ENCODE measurements around the gene ELOVL6.
"Not testable (repeated sequence)": the region's sequence is repeated elsewhere in the genome, so short reads cannot be mapped to it uniquely, and the experiment has no call there.

The ELOVL6 gene

DNA sequence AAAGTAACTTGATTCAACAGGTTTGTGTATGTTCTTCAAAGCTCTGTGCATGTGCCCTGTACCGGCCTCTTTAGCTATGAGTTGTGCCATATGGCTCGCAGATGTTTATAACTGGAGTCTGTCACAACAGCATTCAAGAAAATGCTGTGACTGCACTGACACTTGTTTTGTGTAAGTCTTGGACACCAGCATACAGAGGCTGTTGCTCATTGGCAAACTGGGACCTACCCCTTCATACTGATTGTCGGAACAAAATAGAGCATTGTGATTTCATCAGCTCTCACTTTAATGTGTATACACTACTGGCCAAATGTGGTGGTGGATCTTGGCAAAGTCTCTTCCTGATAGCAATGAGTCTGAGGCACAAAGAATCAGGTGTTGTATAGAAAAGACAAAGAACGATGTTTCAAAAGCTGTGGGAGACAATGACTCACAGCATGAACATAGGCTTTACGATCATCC lies 151.8 kb downstream of the ELOVL6 start:
- no peak overlapping the region for H3K4me3 ChIP-seq (ENCODE audit: control insufficient read depth, low read depth, low read length)
- TF ChIP-seq, protein P1, sequence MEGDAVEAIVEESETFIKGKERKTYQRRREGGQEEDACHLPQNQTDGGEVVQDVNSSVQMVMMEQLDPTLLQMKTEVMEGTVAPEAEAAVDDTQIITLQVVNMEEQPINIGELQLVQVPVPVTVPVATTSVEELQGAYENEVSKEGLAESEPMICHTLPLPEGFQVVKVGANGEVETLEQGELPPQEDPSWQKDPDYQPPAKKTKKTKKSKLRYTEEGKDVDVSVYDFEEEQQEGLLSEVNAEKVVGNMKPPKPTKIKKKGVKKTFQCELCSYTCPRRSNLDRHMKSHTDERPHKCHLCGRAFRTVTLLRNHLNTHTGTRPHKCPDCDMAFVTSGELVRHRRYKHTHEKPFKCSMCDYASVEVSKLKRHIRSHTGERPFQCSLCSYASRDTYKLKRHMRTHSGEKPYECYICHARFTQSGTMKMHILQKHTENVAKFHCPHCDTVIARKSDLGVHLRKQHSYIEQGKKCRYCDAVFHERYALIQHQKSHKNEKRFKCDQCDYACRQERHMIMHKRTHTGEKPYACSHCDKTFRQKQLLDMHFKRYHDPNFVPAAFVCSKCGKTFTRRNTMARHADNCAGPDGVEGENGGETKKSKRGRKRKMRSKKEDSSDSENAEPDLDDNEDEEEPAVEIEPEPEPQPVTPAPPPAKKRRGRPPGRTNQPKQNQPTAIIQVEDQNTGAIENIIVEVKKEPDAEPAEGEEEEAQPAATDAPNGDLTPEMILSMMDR (conservative IDR thresholded peaks at IDR 0.05; ENCODE audit: control insufficient read depth, insufficient read depth, low read depth, low read length) = no peak
- DNase-seq (ENCODE audit: low read depth) = peak; percentile 40

DNA sequence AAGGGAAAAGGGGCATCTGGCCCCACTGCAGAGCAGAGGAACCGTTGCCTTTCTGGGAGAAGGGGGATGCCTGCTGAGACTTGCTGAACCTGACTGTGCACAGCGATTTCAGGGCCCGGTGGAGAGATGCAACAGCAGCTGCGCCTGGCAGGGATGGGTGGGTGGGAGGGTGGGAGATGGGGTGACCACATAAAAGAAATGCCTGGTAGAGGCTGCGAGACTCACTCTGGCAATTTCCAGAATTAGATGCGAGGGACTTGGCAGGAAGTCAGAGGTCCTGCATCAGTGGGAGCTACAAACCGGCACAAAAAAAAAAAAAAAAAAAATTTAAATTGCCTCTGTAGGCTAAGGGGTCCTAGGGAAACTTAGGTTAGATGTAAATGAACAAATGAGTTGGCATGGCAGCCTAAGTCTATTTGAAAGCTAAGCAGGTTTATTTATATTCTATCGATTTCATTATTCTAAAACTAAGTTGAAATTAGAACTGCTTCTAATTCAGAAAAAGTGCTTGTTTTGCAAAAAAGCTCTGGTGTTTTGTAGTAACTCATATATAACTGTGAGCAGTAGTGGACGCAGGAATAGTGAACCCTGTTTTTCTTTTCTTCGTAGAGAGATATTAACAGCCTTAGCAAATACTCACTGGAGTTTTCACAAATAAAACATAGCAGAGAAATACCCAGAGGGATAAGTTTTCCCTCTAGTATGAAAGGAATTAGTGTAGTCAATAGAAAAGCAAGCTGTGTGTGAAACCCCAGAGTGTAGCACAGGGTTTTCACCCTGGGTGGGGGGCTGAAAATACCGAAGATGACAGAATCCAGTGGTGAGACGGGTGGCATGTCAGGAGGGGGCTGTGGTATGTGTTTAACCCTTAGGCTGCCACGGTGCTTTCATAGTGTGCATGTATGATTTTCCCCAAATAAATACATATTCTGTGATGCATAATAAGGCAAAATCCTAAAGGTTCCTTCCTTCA lies 155.6 kb downstream of the ELOVL6 start:
- DNase-seq (ENCODE audit: low read depth) = no peak
- no peak overlapping the region for H3K4me3 ChIP-seq (ENCODE audit: control insufficient read depth, low read depth, low read length)
- TF ChIP-seq, protein P1 (conservative IDR thresholded peaks at IDR 0.05; ENCODE audit: control insufficient read depth, insufficient read depth, low read depth, low read length) = no peak

DNA sequence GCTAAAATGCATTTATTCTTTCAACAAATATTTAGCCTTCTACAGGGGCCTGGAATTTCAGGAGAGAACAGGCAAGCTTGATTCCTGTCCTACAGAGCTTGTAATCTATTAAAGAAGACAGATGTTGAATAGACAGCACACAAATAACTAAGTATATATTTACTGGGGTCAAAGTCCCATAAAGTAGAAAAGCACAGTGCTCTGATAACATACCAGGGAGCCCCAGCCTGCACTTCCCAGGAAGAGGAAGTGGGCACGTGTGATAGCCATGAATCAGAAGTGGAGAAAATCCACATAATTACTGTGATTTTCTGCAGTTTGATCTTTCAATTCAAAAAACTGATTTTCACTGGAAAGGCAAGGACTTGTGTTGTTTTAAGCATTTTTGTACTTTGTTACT lies 156.7 kb downstream of the ELOVL6 start:
- no peak overlapping the region for H3K4me3 ChIP-seq (ENCODE audit: control insufficient read depth, low read depth, low read length)
- DNase-seq (ENCODE audit: low read depth) = no peak
- TF ChIP-seq, protein P1 (conservative IDR thresholded peaks at IDR 0.05; ENCODE audit: control insufficient read depth, insufficient read depth, low read depth, low read length) = no peak

DNA sequence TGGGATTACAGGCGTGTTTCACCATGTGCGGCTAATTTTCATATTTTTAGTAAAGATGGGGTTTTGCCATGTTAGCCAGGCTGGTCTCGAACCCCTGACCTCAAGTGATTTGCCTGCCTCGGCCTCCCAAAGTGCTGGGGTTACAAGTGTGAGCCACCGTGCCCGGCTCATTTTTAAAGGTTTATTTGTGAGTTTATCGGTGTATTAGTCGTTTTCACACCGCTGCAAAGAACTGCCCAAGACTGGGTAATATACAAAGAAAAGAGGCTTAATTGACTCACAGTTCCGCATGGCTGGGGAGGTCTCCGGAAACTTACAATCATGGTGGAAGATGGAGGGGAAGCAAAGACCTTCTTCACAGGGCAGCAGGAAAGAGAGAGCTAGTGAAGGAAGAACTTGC lies 159.3 kb downstream of the ELOVL6 start:
- not testable (repeated sequence) for H3K4me3 ChIP-seq (ENCODE audit: control insufficient read depth, low read depth, low read length); DNase-seq (ENCODE audit: low read depth)

DNA sequence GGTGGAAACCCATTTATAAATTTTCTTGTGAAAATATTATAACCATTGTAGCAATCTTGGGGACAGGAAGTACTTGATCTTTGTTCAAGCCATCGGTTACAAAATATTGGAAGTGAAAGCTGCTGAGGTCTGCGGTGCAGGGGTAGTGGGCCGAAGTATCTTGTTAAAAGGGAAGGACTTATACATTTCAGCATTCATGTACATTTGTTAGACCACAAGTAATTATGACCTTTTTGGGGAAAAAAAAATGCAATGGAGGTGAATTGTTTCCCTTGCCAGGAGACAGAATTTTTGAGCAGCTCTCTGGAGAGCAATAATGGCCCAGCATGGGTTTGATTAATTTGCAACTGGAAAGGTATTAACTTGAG lies 164.4 kb downstream of the ELOVL6 start:
- DNase-seq (ENCODE audit: low read depth) = no peak
- no peak overlapping the region for H3K4me3 ChIP-seq (ENCODE audit: control insufficient read depth, low read depth, low read length)
- TF ChIP-seq, protein P1 (conservative IDR thresholded peaks at IDR 0.05; ENCODE audit: control insufficient read depth, insufficient read depth, low read depth, low read length) = no peak

DNA sequence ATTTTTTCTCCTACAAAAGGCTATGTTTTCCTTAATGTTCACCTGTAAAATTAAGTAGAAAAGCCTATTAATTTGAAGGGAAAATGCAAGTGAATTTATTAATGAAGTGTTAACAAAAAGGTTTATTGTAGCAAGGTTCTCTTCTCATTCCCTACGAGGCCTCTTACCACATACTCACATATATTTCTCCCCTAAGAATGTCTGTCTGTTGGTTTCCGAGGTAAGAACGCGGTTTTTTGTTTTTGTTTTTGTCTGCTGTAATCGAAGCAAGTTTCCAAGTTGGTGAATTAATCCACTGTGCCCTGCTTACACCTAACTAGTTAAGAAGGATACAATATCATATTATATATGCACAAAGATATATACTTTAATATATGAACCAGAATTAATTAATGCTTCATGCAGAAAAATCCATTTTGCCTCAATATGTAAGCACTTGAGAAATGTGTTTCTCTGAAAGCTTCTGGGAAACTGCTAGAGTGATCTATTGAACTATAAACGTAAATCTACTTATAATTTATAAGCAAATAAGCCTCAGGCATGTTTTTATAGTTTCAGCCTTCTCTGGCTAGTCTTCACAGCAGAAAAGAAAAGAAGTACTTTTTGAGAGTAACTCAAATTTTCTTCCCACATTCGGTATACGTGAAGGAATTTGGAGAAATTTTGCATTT lies 164.9 kb downstream of the ELOVL6 start:
- no peak for DNase-seq (ENCODE audit: low read depth)
- H3K4me3 ChIP-seq (ENCODE audit: control insufficient read depth, low read depth, low read length) = no peak overlapping the region
- TF ChIP-seq, protein P1 (conservative IDR thresholded peaks at IDR 0.05; ENCODE audit: control insufficient read depth, insufficient read depth, low read depth, low read length) = no peak

DNA sequence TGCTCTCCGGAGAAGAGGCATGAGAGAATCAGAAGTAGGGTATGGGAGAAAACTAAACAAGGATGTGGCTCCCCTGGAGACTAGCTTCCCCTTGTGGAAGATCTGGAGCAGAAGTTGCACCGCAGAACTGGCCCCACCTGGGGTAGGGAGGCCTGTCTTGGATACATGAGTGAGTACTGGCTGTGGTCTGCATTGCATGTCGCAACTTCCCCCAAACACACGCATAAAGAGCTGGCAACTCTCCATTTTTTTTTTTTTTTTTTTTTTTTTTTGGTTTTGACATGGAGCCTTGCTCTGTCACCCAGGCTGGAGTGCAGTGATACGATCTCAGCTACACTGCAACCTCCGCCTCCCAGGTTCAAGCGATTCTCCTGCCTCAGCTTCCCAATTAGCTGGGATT lies 165.8 kb downstream of the ELOVL6 start:
- no peak overlapping the region for H3K4me3 ChIP-seq (ENCODE audit: control insufficient read depth, low read depth, low read length)
- DNase-seq (ENCODE audit: low read depth) = peak; percentile 31
- TF ChIP-seq, protein P1 (conservative IDR thresholded peaks at IDR 0.05; ENCODE audit: control insufficient read depth, insufficient read depth, low read depth, low read length) = no peak

All from fibroblast of mammary gland (primary cell).